Ectodermal cell (in vitro differentiated cells): ENCODE results near the gene ASGR1.

Source experiments
- H3K27ac ChIP-seq: 2 replicates; pipeline ENCODE4 v1.7.0; 2013; ENCODE audit warnings: mild to moderate bottlenecking, low read depth, low read length; ENCODE audit not compliant: insufficient read depth, poor library complexity, severe bottlenecking
- H3K27me3 ChIP-seq: 2 replicates; pipeline ENCODE4 v1.7.0; 2013; ENCODE audit warnings: mild to moderate bottlenecking, low read length; ENCODE audit not compliant: insufficient read depth, control insufficient read depth, poor library complexity, severe bottlenecking
- H3K36me3 ChIP-seq: one replicate; pipeline ENCODE4 v1.7.0; 2013; ENCODE audit warnings: low read length; ENCODE audit not compliant: control insufficient read depth, insufficient read depth
- H3K4me1 ChIP-seq: one replicate; pipeline ENCODE4 v1.7.0; 2013; ENCODE audit warnings: low read length; ENCODE audit not compliant: control insufficient read depth, insufficient read depth
- H3K4me3 ChIP-seq: 2 replicates; pipeline ENCODE4 v1.7.0; 2013; ENCODE audit warnings: low read depth, low read length, control low read depth; ENCODE audit not compliant: insufficient read depth
- H3K9me3 ChIP-seq: 2 replicates; pipeline ENCODE4 v1.7.0; 2013; ENCODE audit warnings: mild to moderate bottlenecking, low read length, moderate library complexity; ENCODE audit not compliant: control insufficient read depth
- WGBS, 2 experiments: methylation state at CpG; one replicate each; pipeline ENCODE4 v1.1.7; 2013; ENCODE audit warnings: missing lambda C conversion rate in 2 of 2; 5-methylcytosine and 5-hydroxymethylcytosine counted together

Gene ASGR1

DNA sequence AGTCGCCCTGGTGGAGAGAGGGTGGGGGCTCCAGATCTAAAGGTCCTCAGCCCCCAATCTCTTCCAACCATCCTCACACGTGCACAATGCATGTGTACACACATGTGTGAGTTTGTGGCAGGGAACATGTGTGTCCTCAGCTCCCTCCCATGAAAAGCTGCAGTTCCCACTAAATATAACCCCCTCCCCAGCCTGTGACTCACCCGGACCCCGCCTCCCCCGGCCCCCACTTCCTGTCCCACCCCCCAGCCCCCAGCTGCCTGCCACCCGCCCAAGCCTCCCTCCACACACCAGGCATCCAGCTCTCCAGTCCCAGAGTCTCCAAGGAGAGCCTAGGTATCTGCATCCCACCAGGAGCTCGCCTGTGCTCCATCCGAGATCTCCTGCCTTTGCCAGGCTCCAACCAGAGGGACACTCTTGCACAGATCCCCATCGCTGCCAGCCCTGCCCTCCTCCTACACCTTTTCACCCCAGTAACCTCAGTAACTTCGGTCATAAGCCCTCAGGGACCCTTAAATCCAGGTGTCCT, 36.5 kb upstream of the ASGR1 start:
- 7% methylated on average over 7 to 9 of the region's 10 CpGs for WGBS, 2 experiments
- H3K4me3 ChIP-seq, result peak overlapping the region; percentile 56
- H3K27me3 ChIP-seq, result no peaks in the 10 kb centered on the region
- no peaks in the 10 kb centered on the region for H3K9me3 ChIP-seq
- peaks cover 53% of the 10 kb centered on the region for H3K4me1 ChIP-seq
- H3K27ac ChIP-seq, result peak overlapping the region; percentile 92
- H3K36me3 ChIP-seq, result no peaks in the 10 kb centered on the region

- no peaks in the 10 kb centered on the region for H3K9me3 ChIP-seq
- peak overlapping the region; percentile 92 for H3K27ac ChIP-seq
- 5 to 8% methylated on average over 9 of the region's 9 CpGs for WGBS, 2 experiments
- peaks cover 58% of the 10 kb centered on the region for H3K4me1 ChIP-seq
- H3K27me3 ChIP-seq, result no peaks in the 10 kb centered on the region
- no peaks in the 10 kb centered on the region for H3K36me3 ChIP-seq
- H3K4me3 ChIP-seq, result peak overlapping the region; percentile 44
Measured at GRCh38 chr17:7215136-7215638, 36.0 kb upstream of the ASGR1 start.

DNA sequence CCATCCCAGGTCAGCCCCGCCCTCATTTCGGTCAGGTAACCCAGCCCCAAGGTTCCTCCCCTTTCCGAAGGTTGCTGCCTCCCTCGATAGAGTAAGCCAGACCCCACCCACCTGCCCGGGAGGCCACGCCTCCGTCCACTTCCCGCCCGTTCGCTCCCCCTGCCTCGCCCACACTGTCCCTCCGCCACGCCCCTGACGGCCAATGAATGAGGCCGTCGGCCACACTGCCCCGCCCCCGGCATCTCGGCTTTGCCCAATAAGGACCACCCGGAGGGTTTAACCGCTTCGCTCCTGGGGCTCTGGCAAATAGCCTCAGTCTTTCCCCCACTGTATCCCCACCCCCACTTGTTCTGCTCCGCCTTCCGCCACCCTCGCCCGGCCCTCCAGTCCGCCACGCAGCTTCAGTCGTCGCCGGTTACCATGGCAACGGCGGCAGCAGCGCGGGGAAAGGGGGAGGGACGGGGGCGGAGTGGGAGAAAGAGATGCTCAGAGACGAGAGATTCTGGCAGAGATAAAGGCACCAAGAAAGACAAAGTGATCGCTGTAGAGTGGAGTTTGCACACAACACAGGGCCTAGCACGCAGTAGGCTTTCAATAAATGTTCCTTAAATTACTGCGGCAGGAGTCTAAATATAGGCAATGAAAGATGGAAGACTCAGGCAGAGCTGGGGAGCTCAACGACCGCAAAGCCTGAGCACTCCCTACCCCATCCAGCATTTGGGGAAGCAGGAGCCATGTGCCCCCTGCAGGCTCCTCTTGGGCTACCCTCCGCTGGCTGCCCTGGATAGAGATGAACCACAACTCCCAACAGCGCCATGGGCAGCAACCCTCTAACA, 35.3 kb upstream of the ASGR1 start:
- Histone ChIP-seq H3K27ac (peak overlapping the region; percentile 95), H3K27me3 (no peaks in the 10 kb centered on the region), H3K9me3 (no peaks in the 10 kb centered on the region), H3K4me3 (peak overlapping the region; percentile 44), H3K36me3 (no peaks in the 10 kb centered on the region), H3K4me1 (peaks cover 64% of the 10 kb centered on the region)
- 0% methylated on average over 45 of the region's 45 CpGs for WGBS, 2 experiments

DNA sequence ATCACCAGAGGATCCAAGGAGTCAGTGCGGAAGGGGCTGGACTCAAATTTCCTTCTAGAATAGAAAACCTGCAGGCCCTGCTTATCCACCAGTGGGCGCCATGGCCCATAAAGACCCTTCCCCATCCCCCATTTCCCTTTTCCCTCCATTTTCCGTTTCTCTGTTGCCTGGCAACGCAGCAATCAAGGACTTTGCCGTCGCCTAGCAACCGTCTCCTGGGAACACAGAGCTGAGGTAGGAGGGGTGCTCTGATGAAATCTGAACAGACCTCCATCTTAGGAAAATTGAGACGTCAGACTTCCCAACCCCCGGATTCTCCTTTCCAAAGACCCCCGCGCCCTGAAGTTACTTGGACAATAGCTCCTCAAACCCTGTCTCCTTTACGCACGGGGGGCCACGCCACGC, 34.7 kb upstream of the ASGR1 start:
- Histone ChIP-seq H3K4me3 (peak overlapping the region; percentile 37), H3K4me1 (peaks cover 64% of the 10 kb centered on the region), H3K9me3 (no peaks in the 10 kb centered on the region), H3K36me3 (no peaks in the 10 kb centered on the region), H3K27me3 (no peaks in the 10 kb centered on the region), H3K27ac (peak overlapping the region; percentile 95)
- WGBS, 2 experiments, result 0 to 1% methylated on average over 15 of the region's 15 CpGs

GRCh38 chr17:7211491-7212273, 32.5 kb upstream of the ASGR1 start:
- peak overlapping the region; percentile 40 for H3K4me3 ChIP-seq
- no peaks in the 10 kb centered on the region for H3K9me3 ChIP-seq
- 11 to 14% methylated on average over 34 to 35 of the region's 37 CpGs for WGBS, 2 experiments
- peak overlapping the region; percentile 20 for H3K27ac ChIP-seq
- H3K27me3 ChIP-seq, result no peaks in the 10 kb centered on the region
- H3K4me1 ChIP-seq, result peaks cover 71% of the 10 kb centered on the region
- no peaks in the 10 kb centered on the region for H3K36me3 ChIP-seq

GRCh38 chr17:7208754-7209460, 29.7 kb upstream of the ASGR1 start:
- no peaks in the 10 kb centered on the region for H3K27me3 ChIP-seq
- 75% methylated on average over 9 of the region's 9 CpGs for WGBS, 2 experiments
- H3K4me3 ChIP-seq, result peak overlapping the region; percentile 35
- H3K9me3 ChIP-seq, result no peaks in the 10 kb centered on the region
- H3K36me3 ChIP-seq, result peaks cover under 1% of the 10 kb centered on the region
- H3K27ac ChIP-seq, result peak overlapping the region; percentile 79
- H3K4me1 ChIP-seq, result peaks cover 76% of the 10 kb centered on the region

- H3K4me1 ChIP-seq, result peaks cover 73% of the 10 kb centered on the region
- H3K9me3 ChIP-seq, result no peaks in the 10 kb centered on the region
- peaks cover 8% of the 10 kb centered on the region for H3K36me3 ChIP-seq
- no peaks in the 10 kb centered on the region for H3K27me3 ChIP-seq
- H3K4me3 ChIP-seq, result peak overlapping the region; percentile 35
- H3K27ac ChIP-seq, result peak overlapping the region; percentile 79
- 6 to 7% methylated on average over 21 of the region's 21 CpGs for whole genome bisulfite sequencing, 2 experiments
Measured at GRCh38 chr17:7208027-7208571, 28.9 kb upstream of the ASGR1 start.

DNA sequence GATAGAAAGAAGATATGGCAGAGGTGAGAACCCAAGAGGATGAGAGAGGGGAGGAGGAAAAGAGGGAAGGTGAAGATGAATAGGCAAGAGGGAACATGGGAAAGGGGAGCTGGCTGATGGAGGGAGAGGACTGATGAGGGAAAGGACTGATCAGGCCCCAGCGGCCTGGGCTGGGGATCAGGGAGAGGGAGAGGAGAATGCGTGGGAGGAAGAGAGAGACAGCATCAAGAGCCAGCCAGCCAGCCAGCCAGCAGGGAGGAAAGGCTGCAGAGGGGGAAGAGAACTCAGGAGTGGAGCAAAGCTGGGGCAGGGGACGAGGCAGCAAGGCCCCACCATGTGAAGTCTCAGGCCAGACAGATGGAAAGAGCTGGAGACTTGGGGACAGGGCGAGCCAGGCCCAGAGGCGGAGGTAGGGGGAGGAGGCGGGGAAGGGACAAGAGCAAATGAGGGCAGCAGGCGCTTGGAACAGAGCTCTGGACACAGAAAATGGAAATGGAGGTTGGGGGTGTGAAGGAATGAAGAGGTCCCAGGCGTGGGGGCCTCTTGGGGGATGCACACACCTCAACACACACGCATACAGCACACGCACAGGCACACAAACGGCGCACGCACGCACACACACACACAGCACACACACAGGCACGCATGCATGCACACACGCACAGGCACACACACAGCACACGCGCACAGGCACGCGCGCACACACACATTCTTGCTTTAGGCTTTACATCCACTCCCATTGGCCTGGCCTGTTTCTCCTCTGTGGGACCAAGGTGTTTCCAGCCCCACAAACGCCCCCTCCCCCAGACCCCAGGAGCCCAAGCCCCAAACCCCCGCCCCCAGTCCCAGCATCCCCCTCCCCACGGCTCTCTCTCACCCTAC, 28.2 kb upstream of the ASGR1 start:
- no peak overlapping the region for H3K27ac ChIP-seq
- WGBS, 2 experiments, result 67 to 74% methylated on average over 22 to 24 of the region's 24 CpGs
- peaks cover 72% of the 10 kb centered on the region for H3K4me1 ChIP-seq
- H3K36me3 ChIP-seq, result peaks cover 16% of the 10 kb centered on the region
- no peaks in the 10 kb centered on the region for H3K9me3 ChIP-seq
- H3K4me3 ChIP-seq, result peak overlapping the region; percentile 35
- H3K27me3 ChIP-seq, result no peaks in the 10 kb centered on the region

DNA sequence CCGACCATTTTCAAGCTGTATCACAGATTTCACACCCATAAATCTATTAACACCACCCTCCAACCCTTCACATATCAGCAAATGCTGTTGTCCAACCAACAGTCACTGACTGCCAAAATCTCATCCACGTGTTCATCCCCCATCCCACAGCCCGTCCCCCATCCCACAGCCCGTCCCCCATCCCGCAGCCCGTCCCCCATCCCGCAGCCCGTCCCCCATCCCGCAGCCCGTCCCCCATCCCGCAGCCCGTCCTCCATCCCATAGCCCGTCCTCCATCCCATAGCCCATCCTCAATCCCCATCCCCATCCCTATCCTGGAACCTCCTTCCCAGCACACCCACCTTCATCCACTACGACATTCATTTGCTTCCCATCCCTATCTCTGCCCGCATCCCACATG, 26.4 kb upstream of the ASGR1 start:
- 36 to 57% methylated on average over 10 to 13 of the region's 15 CpGs for WGBS, 2 experiments
- Histone ChIP-seq H3K36me3 (peaks cover 21% of the 10 kb centered on the region), H3K27ac (peak overlapping the region; percentile 44), H3K27me3 (no peaks in the 10 kb centered on the region), H3K4me3 (peak overlapping the region; percentile 38), H3K9me3 (no peaks in the 10 kb centered on the region), H3K4me1 (peaks cover 60% of the 10 kb centered on the region)
